ENCODE data around the gene SLC4A8.
"Not testable (repeated sequence)": the region's sequence is repeated elsewhere in the genome, so short reads cannot be mapped to it uniquely, and the experiment has no call there.

Gene SLC4A8

DNA sequence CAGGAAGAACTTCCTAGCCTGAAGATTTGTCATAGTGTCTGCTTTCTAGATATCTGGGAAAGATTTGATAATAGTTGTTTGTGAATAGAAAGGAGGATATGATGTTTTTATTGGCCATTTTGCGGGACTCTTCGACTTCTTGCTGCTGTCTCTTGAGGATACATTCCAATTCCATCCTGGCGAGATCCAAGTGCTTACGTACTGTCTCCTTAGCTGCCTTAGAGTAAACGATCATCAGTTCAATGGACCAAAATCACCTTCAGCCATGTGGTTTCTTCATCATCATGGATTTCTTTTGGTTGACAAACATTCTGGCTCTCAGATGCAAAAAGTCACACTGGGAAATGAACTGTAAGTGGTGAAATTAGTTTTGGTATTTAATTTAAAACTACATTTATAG is 83.7 kb downstream of the SLC4A8 start:
- DNase-seq, result no peak
- H3K4me1 Mint-ChIP-seq (ENCODE audit: low read depth), result no peaks in the 10 kb centered on the region

DNA sequence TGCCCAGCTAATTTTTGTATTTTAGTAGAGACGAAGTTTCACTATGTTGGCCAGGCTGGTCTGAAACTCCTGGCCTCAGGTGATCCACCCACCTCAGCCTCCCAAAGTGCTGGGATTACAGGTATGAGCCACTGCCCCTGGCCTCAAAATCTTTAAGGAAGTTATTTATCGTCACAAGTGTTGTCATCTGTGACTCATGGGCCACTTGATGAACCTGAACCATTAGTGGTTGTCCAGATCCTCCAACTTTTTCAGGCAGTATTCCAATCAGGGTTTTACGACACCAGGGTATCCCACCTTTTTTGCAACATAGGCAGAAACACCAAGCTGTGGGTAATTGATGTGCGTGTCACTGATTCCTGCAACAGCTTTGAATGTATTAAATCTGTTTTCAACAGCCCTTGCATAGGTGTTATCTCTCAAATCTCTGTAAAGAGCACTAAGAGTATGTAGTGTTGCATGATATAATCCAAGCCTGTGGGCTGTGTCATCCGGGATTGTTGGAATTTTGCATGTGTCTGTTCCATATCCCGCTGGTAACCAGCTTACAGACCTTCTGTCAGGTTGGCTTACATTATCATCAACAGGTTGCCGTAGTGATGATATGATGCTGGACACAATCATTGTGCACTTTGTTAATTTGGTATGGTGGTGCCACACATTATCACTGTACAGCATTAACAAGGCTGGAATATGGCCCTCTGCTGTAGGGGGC is 87.1 kb downstream of the SLC4A8 start:
- Mint-ChIP-seq H3K27me3 (no peaks in the 10 kb centered on the region), H3K4me1 (ENCODE audit: low read depth) (no peaks in the 10 kb centered on the region), H3K27ac (no peak overlapping the region), H3K36me3 (ENCODE audit: low read depth) (no peaks in the 10 kb centered on the region), H3K9me3 (no peaks in the 10 kb centered on the region), H3K4me3 (no peak overlapping the region)
- DNase-seq, result no peak

More for the DNA sequence above, 83.7 kb downstream of the SLC4A8 start:
- no peaks in the 10 kb centered on the region for H3K27me3 Mint-ChIP-seq
- H3K27ac Mint-ChIP-seq, result no peak overlapping the region
- H3K9me3 Mint-ChIP-seq, result no peaks in the 10 kb centered on the region
- H3K4me3 Mint-ChIP-seq, result no peak overlapping the region
- H3K36me3 Mint-ChIP-seq (ENCODE audit: low read depth), result no peaks in the 10 kb centered on the region

DNA sequence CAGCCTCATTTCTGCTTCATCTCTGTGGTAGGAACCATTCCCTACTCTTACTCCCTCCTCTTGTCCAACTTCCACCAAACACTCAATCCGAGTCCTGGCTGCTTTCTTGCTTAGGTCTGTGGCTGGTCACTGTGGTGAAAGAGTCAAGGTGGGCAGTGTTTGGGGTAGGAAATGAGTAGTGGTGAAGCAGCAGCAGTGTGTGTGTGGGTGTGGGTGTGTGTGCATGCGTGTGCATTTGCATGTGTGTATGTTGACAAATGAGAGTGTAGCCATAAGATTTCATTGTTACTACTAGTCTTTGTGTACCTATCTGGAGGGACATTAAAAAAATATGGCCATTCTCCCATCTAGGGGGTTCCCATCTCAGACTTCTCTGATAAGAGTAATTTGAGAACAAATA is 87.8 kb downstream of the SLC4A8 start:
- no peak overlapping the region for H3K4me3 Mint-ChIP-seq
- DNase-seq, result no peak
- no peak overlapping the region for H3K27ac Mint-ChIP-seq
- H3K36me3 Mint-ChIP-seq (ENCODE audit: low read depth), result no peaks in the 10 kb centered on the region
- H3K9me3 Mint-ChIP-seq, result no peaks in the 10 kb centered on the region
- H3K4me1 Mint-ChIP-seq (ENCODE audit: low read depth), result no peaks in the 10 kb centered on the region
- no peaks in the 10 kb centered on the region for H3K27me3 Mint-ChIP-seq

DNA sequence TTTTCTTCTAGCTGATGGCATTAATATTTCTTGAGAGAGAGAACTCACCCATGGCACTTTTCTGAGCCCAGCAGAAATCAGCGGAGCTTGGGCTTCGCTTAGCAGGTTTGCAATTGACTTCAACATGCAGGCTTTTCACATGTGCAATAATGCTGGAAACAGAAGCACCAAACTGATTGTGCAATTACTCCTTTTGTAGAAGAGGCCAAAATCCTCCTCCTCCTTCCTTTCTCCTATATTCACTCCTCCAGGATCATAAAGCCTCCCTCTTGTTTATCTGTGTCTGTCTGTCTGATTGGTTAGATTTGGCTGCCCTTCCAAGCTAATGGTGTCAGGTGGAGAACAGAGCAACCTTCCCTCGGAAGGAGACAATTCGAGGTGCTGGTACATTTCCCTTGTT is 90.4 kb downstream of the SLC4A8 start:
- H3K27ac Mint-ChIP-seq; H3K27me3 Mint-ChIP-seq; H3K4me3 Mint-ChIP-seq; DNase-seq; H3K36me3 Mint-ChIP-seq (ENCODE audit: low read depth); H3K9me3 Mint-ChIP-seq; H3K4me1 Mint-ChIP-seq (ENCODE audit: low read depth): not testable (repeated sequence)

DNA sequence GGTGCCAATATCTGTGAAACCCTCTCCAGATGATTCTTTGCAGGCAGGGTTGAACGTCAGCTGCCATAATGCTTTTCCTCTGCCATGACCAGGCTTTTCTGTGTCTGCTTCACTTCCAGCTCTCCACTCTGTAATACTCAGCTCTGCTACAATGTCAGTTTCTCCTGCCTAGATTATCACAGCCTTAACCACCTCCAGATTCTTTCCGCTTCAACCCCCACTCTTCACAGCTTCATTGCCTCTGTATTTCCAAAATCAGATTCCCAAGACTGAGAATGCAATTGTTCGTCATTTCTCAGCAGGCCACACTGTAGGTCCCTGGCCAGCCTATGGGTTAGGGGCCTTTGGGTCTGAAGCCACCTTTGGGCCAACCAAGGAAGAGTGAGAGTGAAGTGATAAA is 92.7 kb downstream of the SLC4A8 start:
- Mint-ChIP-seq H3K4me1 (ENCODE audit: low read depth) (no peaks in the 10 kb centered on the region), H3K36me3 (ENCODE audit: low read depth) (no peaks in the 10 kb centered on the region), H3K27me3 (no peaks in the 10 kb centered on the region), H3K4me3 (no peak overlapping the region), H3K27ac (no peak overlapping the region), H3K9me3 (no peaks in the 10 kb centered on the region)
- DNase-seq, result no peak

DNA sequence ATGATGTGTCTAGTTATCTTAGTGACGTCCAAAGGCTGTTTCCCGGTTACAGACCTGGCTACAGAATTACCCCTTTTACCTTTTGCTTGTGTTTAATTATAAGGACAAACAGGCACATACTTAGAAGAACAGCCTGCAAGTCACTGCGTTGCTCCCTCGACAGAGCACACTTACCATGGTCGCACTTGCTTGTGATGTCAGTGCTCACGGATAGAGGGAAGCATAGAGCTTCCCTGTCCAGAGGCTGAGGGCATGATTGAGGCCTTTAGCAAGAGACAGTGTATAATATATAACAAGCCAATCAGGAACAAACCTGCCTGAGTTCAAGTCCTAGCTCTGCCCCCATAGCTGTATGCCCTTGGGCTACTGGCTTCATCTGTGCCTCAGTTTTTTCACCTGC is 93.2 kb downstream of the SLC4A8 start:
- Mint-ChIP-seq H3K4me1 (ENCODE audit: low read depth) (no peaks in the 10 kb centered on the region), H3K9me3 (no peaks in the 10 kb centered on the region), H3K4me3 (no peak overlapping the region), H3K27ac (no peak overlapping the region), H3K36me3 (ENCODE audit: low read depth) (no peaks in the 10 kb centered on the region), H3K27me3 (no peaks in the 10 kb centered on the region)
- no peak for DNase-seq

DNA sequence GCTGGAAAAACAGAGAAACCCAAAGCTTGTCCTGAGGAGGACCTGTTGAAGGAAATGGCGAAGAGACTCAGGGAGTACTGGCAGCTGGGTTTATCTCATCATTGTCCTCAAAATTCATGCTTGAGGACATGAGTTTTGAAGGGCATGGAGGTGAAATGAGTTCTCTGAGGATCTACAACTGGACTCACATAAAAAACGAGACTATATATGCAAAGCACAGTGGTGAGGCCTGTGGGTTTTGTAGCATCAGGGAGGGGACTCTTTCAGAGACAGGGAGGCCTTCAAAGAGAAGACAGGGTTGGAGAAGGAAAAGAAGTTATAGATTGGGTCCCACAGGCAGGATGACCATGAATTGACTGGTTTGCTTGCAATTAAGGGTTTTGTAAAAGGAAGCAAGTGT is 95.1 kb downstream of the SLC4A8 start:
- H3K4me3 Mint-ChIP-seq, result no peak overlapping the region
- no peak overlapping the region for H3K27ac Mint-ChIP-seq
- DNase-seq, result no peak
- no peaks in the 10 kb centered on the region for H3K27me3 Mint-ChIP-seq
- H3K4me1 Mint-ChIP-seq (ENCODE audit: low read depth), result no peaks in the 10 kb centered on the region
- H3K9me3 Mint-ChIP-seq, result no peaks in the 10 kb centered on the region
- H3K36me3 Mint-ChIP-seq (ENCODE audit: low read depth), result no peaks in the 10 kb centered on the region

DNA sequence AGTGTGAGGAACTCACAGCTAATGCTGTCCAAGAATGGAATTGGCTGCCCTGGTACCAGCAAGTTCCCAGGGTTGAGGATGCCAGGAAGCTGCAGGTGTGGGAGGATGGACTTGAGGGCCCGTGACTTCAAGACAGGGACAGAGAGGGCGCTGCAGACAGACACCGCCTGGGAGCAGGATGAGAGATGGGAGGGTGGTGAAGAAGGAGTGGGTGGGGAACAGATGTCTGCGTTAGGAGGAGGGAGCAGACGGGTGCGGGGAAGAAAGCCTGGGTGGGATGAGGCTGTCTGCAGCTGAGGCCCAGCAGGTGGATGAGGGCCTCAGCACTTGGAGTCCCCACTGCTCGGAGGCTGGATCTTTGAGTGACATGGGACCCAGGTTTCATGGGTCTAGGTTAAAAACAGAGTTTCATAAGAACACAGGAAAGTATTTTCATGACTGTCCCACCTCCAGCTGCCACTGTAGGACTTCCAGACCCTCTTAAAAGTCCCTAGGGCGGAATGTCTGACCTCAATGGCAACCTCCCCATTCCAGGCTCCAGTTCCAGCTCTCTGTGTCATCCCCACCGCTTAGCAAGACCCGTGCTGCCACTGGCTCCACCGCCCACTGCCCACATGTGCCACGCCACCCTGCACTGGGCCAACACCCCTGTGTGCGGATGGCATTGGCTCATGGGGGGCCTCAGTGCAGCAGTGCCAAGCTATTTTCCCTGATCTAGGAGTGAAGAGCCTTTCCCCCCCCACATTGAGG is 96.1 kb downstream of the SLC4A8 start:
- Mint-ChIP-seq H3K9me3 (no peaks in the 10 kb centered on the region), H3K27me3 (no peaks in the 10 kb centered on the region), H3K4me3 (no peak overlapping the region), H3K36me3 (ENCODE audit: low read depth) (no peaks in the 10 kb centered on the region), H3K4me1 (ENCODE audit: low read depth) (no peaks in the 10 kb centered on the region), H3K27ac (no peak overlapping the region)
- no peak for DNase-seq

DNA sequence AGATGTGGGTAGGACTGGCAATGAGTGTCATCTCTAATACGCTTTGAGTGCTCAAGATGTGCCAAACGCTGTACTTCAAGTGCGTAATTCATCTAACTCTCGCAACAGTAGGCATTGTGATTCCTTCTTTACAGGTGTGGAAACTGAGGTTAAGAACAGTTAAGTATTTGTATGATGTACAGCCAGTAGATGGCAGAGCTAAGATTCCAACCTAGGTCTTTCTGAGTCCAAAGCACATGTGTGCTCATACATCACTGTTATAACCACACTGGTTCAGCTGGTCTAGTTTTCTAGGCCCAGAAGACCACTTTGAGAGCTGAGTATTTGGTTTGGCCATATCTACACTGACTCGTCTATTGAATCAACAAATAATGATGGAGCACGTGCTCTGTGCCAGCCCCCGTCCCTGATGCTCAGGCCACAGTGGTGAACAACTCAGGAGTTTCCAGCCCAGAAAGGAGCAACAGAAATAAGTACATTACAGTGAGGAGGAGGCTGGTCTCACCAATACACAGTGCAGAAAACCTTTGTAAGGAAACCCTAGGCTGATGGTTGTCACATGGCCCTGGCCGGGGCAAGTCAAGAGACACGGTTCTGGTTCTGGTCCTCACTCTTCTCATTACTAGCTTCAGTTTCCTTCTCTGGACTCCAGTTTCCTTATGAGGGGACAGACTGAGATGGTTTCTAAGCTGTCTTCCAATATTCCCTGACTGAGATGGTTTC is 97.1 kb downstream of the SLC4A8 start:
- Mint-ChIP-seq H3K4me3 (no peak overlapping the region), H3K27ac (no peak overlapping the region), H3K4me1 (ENCODE audit: low read depth) (no peaks in the 10 kb centered on the region), H3K9me3 (no peaks in the 10 kb centered on the region), H3K27me3 (no peaks in the 10 kb centered on the region), H3K36me3 (ENCODE audit: low read depth) (no peaks in the 10 kb centered on the region)
- no peak for DNase-seq

DNA sequence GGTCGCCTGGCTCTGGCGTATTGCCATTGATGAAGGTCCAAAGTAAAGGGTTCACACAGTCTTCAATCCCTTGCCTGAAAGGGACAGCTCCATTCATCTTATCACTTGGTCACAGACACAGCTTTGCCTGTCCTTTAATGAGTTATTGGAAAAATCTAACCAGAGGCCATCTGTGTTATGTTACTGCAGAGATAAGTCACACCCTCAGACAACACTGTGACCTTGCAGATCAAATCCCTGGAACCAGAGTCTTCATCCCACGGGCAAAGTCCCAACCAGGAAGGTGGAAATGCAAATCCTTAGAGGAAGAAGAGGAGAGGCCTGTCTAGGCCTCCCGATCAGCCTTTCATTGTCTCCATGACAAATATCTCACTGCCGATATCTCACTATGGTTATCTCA is 98.1 kb downstream of the SLC4A8 start:
- no peaks in the 10 kb centered on the region for H3K9me3 Mint-ChIP-seq
- no peak for DNase-seq
- no peak overlapping the region for H3K27ac Mint-ChIP-seq
- no peaks in the 10 kb centered on the region for H3K4me1 Mint-ChIP-seq (ENCODE audit: low read depth)
- H3K4me3 Mint-ChIP-seq, result no peak overlapping the region
- no peaks in the 10 kb centered on the region for H3K36me3 Mint-ChIP-seq (ENCODE audit: low read depth)
- no peaks in the 10 kb centered on the region for H3K27me3 Mint-ChIP-seq

DNA sequence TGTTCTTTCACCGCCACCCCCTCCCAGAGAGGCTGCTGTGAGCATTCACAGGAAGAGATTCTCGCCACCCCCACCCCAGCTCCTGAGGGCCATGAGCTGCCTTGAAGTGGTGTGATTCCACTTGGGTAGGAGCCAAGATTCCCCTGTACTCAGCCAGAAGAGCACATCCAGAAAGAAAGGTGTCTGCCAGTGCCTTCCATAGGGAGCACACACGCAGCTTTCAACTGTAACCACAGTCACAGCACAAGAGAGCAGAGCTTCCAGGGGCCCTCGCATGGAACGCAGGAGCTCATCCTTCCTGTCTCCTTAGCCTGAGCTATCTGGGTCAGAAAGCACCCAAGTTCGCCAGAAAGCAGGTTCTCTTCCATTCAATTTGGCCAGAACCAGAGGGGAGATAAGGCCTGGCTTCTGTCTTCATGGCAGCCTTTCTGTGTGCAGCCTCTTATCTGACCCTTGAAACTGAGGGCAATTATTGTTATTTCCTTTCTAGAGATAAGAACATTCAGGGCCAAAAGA is 99.8 kb downstream of the SLC4A8 start:
- H3K9me3 Mint-ChIP-seq, result no peaks in the 10 kb centered on the region
- H3K4me1 Mint-ChIP-seq (ENCODE audit: low read depth), result no peaks in the 10 kb centered on the region
- DNase-seq, result no peak
- no peaks in the 10 kb centered on the region for H3K27me3 Mint-ChIP-seq
- no peak overlapping the region for H3K4me3 Mint-ChIP-seq
- H3K27ac Mint-ChIP-seq, result no peak overlapping the region
- no peaks in the 10 kb centered on the region for H3K36me3 Mint-ChIP-seq (ENCODE audit: low read depth)

DNA sequence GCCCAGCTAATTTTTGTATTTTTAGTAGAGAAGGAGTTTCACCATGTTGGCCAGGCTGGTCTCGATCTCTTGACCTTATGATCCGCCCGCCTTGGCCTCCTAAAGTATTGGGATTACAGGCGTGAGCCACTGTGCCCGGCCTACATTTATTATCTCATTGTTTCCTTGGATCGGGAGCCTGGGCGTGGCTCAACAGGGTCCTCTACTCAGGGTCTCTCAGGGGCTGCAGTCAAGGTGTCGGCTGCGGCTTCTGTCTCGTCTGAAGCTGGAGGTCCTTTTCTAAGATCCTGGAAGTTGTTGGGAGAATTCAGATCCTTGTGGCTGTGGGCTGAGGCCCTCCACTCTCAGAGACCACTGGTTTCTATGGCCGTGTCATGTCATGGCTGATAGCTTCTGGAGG is 100.9 kb downstream of the SLC4A8 start:
- no peaks in the 10 kb centered on the region for H3K36me3 Mint-ChIP-seq (ENCODE audit: low read depth)
- H3K27me3 Mint-ChIP-seq, result no peaks in the 10 kb centered on the region
- no peaks in the 10 kb centered on the region for H3K9me3 Mint-ChIP-seq
- no peaks in the 10 kb centered on the region for H3K4me1 Mint-ChIP-seq (ENCODE audit: low read depth)
- H3K4me3 Mint-ChIP-seq, result no peak overlapping the region
- H3K27ac Mint-ChIP-seq, result no peak overlapping the region
- no peak for DNase-seq

DNA sequence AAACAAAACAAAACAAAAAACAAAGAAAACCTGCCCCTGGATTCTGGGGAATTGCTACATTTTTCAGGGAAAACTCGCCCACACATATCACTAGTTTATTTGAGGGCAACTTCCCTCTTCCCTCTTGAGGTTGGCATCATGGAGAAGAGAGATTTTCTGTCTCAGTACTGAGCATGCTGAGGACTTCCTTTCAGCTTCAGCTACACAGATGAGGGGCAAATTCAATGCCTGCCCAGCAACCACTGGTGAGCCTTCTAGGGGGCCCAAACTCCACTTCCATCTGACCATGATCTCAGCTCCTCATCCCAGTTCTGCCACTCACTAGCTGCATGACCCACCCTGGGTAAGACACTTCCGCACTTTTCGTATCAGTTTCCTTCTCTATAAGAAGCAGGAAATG is 103.3 kb downstream of the SLC4A8 start:
- H3K9me3 Mint-ChIP-seq, result no peaks in the 10 kb centered on the region
- no peaks in the 10 kb centered on the region for H3K36me3 Mint-ChIP-seq (ENCODE audit: low read depth)
- H3K4me1 Mint-ChIP-seq (ENCODE audit: low read depth), result peaks cover 5% of the 10 kb centered on the region
- no peak overlapping the region for H3K27ac Mint-ChIP-seq
- no peak for DNase-seq
- no peak overlapping the region for H3K4me3 Mint-ChIP-seq
- no peaks in the 10 kb centered on the region for H3K27me3 Mint-ChIP-seq

DNA sequence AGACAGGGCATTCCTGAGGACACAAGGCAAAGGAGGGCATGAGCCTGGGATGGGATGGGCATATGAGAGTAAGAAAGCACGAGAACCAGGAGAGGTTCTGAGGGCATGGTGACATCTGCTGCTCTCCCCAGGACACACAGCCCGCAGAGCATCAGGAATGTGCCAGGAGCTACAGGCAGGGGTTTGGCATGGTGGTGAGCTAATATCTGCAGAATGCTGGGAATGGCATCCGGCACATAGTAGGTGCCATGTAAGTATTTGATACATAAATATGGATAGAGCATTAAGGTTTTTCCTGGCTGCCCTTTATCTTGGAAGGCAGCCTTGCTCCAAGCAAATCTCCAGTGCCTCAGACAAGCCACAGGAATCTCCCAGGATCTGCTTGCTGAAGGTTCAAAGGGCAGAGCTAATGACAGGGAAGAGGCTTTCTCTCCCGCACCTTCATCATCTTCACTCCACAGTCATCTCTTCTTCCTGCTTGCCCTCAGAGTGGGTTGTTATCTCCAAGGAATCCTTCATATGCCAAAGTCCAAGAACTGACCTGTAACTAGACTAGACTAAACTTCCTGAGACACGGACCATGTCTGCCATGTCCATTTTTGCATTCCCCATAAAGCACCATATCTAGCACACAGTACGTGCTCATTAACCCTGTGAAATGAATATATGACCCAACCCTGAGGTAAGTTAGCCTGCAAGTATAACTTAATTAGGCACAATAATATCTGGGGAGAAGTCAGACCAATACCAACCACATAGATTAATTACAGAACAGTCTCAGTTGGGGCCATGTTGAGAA is 104.4 kb downstream of the SLC4A8 start:
- no peak overlapping the region for H3K4me3 Mint-ChIP-seq
- no peaks in the 10 kb centered on the region for H3K9me3 Mint-ChIP-seq
- peaks cover 5% of the 10 kb centered on the region for H3K4me1 Mint-ChIP-seq (ENCODE audit: low read depth)
- no peaks in the 10 kb centered on the region for H3K36me3 Mint-ChIP-seq (ENCODE audit: low read depth)
- no peak for DNase-seq
- no peak overlapping the region for H3K27ac Mint-ChIP-seq
- H3K27me3 Mint-ChIP-seq, result peaks cover 3% of the 10 kb centered on the region

All from activated T-cell treated with anti-CD3 and anti-CD28 coated beads, Interleukin-2, amount 50 U/mL, for 24 hours (primary cell).